ENCODE measurements around the gene SLC25A12.
"Not testable (repeated sequence)": the region's sequence is repeated elsewhere in the genome, so short reads cannot be mapped to it uniquely, and the experiment has no call there.

SLC25A12 gene

DNA sequence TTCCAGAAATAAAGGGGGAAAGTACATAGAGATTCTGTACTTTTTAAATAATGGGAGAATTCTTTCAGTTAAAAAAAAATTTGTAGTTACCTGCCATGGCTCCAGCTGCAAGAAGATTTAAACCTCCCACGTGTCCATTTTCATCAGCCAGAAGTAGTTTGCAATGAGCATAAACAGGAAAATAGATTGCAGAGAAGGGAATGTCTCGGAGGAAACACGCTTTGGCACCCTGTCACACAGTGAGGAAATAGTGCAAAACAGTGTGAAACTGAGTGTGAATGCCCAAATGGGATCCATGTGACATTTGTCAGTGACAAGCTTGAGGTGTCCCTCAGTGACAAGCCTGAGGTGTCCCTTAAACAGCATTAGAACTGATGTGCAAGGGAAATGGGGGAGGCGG lies 102.7 kb downstream of the SLC25A12 start:
- DNase-seq (ENCODE audit: low read depth) = no peak

DNA sequence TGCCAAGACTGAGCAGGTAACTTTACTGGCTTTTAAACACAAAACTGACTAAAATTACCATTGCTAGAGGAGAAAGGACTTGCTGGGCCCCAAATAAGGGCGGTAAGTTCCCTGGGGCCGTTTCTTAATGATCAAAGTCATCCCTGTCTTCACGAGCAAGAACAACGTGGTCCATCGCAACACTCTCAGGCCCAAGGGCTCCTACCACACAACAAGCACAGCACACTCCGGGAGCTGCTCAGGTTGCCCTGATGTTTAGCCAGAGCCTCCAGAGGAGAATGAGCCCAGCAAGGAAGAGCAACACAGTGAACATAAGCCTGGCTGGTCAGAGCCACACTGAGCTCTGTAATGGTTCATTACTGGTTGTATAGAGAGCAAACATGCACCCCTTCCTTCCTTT lies 104.1 kb downstream of the SLC25A12 start:
- no peak for DNase-seq (ENCODE audit: low read depth)

DNA sequence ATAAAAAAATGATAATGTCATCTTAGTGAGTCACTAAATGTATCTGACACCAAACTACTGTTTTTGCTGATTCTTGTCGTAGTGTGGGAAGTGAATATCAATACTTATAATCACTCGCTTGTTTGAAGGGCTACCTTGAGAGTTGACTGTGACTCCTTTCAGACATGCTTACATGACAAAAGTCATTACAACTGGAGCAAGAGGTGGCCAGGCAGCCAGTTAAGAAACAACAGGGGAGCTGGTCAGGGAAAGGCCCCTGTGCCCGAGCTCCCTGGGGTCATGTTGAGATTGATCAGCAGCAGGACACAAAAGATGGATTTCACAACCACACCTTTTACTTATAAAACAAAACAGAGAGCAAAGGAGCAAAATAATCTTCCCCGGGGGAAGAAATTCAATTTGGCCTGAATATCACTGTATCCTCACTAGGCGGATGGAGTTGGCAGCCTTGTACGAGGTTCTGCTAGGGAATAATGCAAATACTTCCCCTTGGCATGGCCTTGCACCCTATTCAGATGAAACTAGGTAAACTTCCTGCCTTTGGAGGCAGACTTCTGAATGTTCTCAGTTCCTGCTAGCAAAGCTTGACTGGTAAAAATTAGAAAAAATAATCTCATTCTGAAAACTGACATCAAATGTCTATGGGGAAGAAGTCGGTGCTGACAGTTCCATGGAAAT lies 105.6 kb downstream of the SLC25A12 start:
- DNase-seq (ENCODE audit: low read depth) = no peak

DNA sequence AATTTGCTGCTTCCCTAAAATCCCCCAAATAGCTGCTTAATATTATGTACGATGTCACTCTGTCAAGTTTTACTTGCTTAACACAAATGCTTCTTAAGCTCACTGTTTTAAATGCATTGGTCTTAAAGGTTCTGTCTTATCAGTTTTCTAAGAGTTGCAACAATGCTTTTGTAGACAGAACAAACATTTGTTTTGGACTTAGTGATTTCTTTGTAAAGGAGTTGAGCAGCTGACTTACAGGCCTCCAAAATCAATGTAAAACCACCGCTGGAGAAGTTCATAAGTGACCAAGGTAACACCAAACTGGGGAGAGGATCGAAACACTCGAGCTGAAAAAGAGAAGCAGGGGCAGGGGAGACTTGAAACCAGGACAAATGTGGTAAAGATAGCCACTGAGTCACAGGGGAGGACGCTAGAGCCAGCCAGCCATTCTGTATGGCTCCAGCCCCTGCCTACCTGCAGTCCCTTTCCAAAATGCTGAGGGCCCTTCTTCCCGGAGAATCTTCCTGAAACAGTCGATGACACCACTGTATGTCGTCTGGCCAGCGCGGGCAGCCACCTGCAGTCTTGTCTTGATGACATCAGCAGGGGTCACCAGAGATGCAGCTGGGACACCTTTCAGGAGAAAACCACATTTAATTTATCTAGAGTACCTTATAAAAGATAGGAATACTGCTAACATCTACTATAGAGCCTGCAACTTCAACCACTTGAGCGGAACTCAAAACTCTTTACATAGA lies 106.5 kb downstream of the SLC25A12 start:
- no peak for DNase-seq (ENCODE audit: low read depth)

DNA sequence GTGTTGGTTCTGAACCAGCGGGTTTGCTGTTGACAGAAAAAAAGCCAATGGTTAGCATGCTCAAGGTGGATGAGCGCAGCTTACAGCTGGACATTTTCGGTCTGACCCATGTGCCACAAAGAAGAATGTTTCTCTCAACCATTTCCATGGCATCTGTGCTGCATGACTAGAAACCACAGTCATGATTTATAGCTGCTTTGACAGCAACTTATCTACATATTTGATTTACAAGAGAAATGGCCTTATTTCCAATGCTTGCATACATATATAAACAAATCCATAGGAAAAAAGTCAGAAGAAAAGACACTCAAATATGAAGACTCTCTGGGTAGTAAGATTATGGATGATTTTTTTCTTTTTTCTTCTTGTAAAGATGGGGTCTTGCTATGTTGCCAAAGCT lies 108.6 kb downstream of the SLC25A12 start:
- DNase-seq (ENCODE audit: low read depth) = no peak

DNA sequence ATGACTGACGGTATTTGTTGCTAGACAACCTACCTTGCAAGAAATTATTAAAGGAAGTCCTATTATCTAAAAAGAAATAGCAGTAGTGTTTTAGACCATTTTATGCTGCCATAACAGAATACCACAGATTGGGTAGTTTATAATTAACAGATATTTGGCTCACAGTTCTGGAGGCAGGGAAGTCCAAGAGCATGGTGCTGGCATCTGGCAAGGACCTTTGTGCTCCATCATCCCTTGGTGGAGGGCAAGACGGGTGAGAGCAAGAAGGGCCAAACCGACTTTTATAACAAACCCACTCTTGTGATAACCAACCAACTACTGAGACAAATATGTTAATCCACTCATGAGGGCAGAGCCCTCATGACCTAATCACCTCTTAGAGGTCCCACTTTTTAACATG lies 115.5 kb downstream of the SLC25A12 start:
- DNase-seq (ENCODE audit: low read depth) = no peak

DNA sequence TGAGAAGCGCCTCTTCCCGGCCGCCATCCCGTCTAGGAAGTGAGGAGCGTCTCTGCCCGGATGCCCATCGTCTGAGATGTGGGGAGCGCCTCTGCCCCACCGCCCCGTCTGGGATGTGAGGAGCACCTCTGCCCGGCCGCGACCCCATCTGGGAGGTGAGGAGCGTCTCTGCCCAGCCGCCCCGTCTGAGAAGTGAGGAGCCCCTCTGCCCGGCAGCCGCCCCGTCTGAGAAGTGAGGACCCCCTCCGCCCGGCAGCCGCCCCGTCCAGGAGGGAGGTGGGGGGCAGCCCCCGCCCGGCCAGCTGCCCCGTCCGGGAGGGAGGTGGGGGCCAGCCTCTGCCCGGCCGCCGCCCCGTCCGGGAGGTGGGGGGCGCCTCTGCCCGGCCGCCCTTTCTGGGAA lies 119.5 kb downstream of the SLC25A12 start:
- DNase-seq (ENCODE audit: low read depth) = not testable (repeated sequence)

DNA sequence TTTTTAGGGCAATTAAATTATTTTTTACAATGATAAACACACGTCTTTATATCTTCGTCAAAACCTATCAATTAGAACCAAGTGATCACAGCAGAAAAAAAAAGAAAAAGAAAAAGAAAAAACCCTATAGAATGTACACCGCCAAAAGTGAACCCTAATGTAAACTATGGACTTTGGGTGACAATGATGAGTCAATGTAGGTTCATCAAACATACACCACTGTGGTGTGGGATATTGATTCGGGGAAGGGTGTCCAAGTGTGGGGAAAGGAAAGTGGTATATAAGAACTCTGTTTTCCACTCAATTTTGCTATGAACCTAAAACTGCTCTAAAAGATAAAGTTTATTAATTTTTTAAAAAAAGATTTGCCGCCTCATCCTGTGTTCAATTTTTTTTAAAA lies 121.7 kb downstream of the SLC25A12 start:
- no peak for DNase-seq (ENCODE audit: low read depth)

DNA sequence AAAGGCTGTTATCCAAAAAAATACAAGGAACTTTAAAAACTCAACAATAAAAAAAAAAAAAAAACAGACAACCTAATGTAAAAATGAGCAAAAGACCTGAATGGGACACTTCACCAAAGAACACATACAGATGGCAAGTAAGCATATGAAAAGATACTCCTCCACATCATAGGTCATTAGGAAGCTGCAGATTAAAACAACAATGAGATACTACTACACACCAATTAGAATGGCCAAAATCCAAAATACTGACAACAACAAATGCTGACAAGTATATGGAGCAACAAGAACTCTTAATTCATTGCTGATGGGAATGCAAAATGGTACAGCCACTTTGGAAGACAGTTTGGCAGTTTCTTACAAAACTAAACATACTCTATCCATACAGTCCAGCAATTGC lies 122.6 kb downstream of the SLC25A12 start:
- no peak for DNase-seq (ENCODE audit: low read depth)

DNA sequence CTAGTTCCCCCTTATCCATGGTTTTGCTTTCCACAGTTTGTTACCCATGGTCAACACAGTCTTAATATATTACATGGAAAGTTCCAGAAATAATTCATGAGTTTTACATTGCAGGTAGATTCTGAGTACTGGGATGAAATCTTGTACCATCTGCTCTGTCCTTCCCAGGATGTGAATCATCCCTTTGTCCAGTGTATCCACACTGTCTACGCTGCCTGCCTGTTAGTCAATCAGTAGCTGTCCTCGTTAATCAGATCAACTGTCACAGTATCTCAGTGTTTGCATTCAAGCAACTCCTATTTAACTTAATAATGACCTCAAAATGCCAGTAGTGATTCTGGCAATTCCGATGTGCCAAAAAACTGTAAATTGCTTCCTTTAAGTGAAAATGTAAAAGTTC lies 130.4 kb downstream of the SLC25A12 start:
- DNase-seq (ENCODE audit: low read depth) = no peak

DNA sequence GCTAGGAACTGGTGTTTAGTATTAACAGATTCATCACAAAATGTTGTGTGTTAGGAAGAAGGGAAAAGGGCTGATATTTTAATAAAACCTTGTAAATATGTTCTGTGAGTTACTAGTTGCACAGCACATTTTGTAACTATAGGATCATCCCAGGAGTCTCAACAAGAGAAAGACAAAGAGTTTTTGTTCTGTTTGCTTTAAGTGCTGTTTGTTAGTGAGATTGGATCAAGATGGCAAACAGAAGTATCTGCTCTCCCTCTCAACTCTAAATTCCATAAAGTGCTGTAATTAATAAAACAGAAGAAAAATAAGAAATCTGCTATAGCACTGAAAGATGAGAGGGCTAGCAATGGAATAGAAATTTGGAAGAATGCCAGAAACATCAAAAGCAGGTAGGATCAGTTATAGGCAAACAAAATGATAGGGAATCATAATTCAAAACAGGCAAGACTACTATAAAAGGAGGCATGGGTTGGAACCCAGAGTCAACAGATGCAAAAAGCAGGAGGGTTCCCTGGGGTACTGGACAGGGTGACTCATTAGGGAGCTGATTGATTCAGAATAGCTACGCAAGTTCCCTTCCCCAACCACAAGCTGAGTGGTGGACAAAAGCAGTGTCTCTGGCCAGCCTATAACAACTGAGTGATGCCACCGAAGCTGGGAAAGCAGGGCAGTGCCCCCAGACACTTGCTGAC lies 131.0 kb downstream of the SLC25A12 start:
- DNase-seq (ENCODE audit: low read depth) = no peak

DNA sequence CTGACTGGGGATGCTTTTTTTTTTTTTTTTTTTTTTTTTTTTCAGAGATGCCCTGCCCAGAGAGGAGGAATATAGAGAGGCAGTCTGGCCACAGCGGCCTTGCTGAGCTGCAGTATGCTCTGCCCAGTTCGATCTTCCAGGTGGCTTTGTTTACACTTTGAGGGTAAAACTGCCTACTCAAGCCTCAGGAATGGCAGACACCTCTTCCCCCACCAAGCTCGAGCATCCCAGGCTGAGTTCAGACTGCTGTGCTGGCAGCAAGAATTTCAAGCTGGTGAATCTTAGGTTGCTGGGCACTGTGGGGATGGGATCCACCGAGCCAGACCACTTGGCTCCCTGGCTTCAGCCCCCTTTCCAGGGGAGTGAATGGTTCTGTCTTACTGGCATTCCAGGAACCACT lies 132.9 kb downstream of the SLC25A12 start:
- DNase-seq (ENCODE audit: low read depth) = not testable (repeated sequence)

DNA sequence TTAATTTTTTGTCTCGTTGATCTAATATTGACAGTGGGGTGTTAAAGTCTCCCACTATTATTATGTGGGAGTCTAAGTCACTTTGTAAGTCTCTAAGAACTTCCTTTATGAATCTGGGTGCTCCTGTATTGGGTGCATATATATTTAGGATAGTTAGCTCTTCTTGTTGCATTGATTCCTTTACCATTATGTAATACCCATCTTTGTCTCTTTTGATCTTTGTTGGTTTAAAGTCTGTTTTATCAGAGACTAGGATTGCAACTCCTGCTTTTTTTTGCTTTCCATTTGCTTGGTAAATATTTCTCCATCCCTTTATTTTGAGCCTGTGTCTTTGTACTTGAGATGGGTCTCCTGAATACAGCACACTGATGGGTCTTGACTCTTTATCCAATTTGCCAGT lies 135.3 kb downstream of the SLC25A12 start:
- not testable (repeated sequence) for DNase-seq (ENCODE audit: low read depth)

DNA sequence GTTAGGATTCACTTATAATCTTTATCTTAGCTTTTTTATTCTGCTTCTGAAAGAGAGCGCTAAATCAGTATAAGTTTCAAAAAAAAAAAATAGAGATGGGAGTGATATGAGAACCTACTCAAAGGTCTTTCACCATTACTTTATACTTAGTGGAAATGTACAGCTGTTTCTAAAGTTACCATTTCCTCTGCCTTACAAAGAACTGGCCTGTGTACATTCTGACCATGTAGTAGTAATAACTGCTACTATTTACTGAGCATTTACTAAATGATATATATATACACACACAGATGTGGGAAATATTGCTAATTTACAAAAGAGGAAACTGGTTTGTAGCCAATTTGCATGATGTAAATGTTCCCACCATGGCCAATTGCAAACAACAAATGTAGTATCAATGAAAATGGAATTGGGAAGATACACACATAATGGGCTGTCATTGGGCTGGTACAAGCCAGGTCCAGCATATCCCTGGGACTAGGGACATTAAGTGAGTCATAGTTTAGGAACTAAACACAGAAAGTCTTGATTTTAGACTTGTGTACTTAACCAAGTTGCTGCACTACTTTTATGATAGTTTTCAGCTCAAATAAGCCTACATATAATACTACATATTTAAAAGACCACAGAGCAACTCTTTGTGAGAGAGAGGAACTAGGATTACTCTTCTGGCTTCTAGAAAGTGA lies 139.6 kb downstream of the SLC25A12 start:
- DNase-seq (ENCODE audit: low read depth) = no peak

DNA sequence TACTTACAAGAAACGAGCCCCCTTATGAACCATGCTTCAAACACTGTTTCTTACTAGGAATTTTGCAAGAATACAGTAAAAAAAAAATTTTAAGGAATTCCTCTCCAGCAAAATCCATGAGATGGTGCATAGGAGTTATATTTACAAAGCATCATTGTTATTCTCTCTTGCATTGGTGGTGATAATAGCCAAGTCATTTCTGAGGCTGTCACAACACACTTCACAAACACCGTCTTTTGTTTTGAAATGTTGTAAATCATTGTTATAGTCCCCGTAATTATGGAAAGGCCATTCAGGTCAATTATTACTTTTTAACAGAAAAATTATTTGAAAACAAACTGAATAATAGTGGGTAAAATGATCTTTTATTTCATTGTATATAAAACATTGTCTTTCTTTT lies 146.7 kb downstream of the SLC25A12 start:
- DNase-seq (ENCODE audit: low read depth) = no peak

DNA sequence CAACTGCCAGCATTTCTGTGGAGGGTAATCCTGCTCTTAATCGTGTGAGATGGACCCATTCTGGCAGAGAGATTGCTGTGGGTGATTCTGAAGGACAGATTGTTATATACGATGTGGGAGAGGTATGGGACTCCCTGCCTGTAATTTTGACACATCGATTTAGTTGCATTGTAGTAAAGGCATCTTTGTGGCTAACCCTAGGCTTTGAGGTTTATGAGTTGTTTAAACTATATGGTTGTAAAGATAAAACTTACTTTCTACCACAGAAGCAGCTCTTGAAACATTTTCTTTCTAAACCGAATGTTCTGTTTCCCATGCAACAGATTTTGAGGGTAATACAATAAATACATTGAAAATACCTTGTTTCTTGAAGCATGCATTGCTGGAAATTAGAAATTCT lies 148.2 kb downstream of the SLC25A12 start:
- DNase-seq (ENCODE audit: low read depth) = no peak

DNA sequence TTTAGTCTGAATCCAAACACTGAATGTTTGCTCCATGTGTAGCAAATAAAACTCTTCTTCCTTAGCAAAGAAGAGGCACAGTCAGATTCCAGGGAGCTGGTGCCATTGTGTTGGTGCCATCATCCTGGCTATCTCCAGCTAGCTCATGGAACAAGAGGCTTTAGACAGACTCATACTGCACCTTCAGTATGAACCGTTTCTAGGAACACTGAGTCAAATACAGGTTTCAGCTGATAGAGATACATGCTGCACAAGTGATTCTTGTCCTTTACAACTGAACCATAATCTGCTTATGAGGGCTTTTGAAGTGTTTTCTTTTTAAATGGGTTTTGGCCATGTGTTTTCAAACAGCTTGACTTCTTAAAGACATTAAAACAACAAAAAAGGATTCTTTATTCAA lies 148.9 kb downstream of the SLC25A12 start:
- DNase-seq (ENCODE audit: low read depth) = no peak

DNA sequence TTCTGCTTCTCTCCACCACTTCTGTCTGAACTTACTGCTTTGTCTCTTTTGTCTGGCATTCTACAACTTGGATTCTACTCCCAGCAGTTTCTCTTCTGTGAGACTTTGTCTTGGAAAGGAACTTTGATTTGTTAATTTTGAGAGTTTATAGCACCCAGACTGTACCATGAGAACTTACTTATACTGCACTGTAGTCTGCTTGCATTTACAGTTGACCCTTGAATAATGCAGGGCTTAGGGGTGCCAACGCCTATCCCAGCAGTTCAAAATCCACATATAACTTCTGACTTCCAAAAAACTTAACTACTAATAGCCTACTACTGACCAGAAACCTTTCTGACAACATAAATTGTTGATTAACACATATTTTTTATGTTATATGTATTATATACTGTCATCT lies 151.3 kb downstream of the SLC25A12 start:
- DNase-seq (ENCODE audit: low read depth) = no peak

DNA sequence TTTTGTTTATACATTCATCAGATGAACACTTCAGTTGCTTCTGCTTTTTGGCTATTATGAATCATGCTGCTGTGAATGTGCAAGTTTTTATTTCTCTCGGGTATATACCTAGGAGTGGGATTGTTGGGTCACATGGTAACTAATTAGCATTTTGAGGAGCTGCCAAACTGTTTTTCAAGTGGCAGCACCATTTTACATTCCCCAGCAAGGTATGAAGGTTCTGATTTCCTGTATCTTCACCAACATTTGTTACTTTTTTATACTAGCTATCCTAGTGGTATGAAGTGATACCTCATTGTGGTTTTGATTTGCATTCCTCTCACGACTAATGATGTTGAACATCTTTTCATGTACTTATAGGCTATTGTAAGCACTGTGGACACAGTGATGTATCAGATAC lies 152.9 kb downstream of the SLC25A12 start:
- no peak for DNase-seq (ENCODE audit: low read depth)

DNA sequence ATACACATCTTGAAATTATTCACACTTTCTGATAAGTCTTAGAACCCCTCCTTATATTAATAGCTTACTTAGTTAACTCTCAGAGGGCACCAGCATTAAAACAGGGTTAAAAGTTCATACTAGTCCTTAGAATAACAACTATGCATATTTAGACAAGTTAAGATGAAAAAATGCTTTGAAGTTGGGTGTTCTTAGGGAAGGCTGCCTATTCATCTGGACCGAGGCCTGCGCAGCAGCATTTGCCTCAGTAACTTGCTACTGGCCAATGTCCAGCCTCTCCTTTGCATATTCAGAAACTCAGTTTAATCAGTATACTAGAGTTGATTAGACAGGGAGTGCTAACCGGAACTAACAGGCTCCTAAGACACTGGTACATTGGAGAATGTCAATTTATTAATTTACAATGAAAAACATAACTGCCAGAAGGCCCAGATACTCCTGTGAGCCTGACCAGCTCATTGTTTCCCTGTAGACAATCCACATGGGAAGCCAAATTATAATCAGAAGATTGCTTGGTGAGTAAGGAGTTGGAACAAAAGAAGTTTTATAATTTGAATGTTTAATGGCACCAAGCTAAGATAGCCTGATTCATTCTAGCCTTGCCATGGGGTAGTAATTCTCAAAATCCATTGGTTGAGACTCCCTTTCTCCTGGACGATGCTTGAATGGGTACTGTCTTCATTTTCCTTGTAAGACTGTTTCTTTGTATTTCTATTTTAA lies 157.9 kb downstream of the SLC25A12 start:
- no peak for DNase-seq (ENCODE audit: low read depth)
